ENCODE data around the gene PPP2CA.
"Not testable (repeated sequence)": the region's sequence is repeated elsewhere in the genome, so short reads cannot be mapped to it uniquely, and the experiment has no call there.

Gene PPP2CA

DNA sequence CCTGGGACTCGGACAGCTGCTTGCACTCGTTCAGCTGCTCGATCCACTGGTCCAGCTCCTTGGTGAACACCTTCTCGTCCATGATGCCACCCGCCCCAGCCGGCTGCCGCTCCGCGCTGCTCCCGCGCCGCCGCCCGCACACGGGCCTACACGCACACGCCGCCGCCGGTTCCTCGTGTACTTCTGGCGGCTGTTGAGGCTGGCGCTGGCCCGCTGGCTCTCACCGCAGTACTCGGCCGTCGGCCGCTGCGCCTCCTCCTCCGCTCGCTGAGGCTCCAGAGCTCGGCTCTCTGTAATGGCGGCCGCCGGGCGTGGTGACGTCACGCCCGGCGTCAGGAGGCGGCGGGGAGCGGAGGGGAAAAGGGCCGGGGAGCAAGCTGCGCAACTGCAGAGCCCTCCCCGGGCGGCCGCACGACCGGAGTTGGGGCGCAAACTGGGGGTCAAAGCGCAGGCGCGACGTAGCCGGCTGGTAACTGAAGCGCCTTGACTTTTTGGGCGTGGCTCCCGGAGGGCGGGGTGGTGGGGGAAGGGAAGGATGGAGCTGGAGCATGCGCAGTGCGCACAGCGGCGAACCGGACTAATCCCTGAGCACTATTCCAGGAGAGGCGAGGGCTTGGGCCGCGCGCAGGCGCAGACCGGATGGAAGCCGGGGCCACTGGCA is at the start of gene PPP2CA:
Gene PPP2CA, minus strand, starts transcription at position 294 of the 661 bp plus-strand sequence. Its CDS starts 212 bp downstream, at position 82.
- DNase-seq: peak; percentile 97

DNA sequence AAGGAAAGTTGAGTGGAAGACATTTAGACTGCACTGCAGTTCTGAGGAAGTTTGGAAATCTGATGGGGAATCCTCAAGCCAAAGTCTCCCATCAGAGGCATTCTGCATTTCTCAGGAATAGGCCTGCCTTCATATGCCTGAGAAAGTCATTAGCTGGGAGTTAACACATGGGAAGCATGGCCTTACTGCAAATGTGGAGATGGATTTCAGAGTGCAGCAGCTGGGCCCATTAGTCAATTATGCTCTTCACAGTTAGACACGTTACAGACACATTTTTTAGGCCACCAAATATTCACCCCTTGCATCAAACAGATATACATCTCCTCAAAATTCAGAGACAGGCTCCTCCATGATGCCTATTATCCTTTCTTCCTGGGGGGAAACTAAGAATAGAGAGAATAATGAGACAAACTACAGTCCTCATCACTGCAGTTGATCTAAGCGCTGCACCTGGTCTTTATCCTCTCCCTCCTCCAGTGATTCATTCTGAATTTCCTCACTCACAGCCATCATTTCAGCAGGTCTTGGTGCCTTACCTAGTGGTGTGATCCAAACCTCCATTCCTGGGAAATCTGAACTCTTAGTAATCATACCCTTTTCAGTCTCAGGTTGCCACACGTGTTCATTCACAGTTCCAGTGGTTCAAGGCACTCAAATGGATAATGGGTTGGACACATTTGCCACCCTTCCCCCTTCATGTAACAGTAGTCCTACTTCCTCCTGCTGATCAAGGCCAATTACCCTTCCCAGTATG is 47.9 kb upstream of the PPP2CA start:
- DNase-seq: no peak

DNA sequence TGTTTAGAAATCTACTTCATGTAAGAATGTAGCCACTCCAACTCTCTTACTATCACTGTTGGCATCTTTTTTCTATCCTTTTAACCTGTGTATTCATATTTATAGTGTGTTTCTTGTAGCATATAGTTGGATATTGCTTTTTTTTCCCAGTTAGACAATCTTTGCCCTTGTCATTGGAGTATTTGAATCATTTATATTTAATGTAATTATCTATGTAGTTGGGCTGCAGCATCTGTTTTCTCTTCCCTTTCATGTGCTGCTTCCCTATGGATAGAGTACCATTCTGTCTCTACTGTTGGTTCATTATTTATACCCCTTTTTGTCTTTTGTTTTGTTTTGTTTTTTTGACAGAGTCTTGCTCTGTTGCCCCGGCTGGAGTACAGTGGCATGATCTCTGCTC is 45.2 kb upstream of the PPP2CA start:
- no peak for DNase-seq

DNA sequence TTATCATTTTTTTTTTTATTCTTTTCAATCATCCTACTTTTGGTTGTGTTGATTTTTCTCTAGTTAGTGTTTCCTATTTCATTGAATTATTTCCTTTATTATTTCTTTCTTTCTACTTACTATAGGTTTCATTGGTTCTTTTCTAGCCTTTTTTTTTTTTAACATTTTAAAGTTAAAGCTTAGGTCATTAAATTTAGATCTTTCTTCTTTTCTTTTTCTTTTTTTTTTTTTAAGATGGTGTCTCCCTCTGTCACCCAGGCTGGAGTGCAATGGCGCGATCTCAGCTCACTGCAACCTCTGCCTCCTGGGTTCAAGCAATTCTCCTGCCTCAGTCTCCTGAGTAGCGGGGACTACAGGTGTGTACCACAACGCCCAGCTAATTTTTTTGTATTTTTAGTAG is 43.0 kb upstream of the PPP2CA start:
- no peak for DNase-seq

DNA sequence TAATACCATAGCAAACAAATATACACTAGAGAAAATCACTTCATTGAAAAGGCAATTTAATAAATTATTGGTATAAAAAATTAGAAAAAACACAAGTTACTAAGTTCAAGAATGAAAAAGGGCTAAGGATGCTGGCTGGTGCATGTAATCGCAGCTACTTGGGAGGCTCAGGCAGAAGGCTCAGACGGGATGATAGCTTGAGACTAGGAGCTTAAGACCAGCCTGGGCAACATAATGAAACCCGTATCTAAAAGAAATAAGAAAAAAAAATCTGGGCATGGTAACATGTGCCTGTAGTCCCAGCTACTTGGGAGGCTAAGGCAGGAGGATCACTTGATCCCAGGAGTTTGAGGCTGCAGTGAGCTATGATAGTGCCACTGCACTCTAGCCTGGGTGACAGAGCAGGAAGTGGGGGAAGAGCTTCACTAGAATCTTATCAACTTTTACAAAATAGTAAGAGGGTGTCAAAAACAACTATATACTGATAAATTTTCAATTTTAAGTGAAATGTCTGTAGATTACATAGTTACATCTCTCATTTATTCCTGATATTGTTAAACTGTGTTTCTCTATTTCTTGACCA is 42.2 kb upstream of the PPP2CA start:
- DNase-seq: no peak

DNA sequence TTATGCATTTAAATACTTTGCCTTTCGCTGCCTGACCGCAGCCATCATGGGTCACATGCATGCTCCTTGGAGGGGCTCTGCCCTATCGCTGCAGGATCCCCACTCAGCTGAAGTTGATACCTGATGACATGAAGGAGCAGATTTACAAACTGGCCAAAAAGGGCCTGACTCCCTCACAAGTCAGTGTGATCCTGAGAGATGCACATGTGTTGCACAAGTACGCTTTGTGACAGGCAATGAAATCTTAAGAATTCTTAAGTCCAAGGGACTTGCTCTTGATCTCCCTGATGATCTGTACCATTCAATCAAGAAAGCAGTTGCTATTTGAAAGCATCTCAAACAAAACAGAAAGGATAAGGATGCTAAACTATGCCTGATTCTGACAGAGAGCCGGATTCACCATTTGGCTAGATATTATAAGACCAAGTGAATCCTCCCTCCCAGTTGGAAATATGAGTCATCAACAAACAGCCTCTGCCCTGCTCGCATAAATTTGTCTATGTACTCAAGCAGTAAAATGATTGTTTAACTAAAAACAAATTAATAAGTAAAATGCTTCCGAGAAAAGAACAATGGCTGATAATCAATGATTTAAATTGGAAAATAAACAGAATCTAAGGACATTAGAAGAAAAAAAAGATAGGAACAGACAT is 41.6 kb upstream of the PPP2CA start:
- no peak for DNase-seq

DNA sequence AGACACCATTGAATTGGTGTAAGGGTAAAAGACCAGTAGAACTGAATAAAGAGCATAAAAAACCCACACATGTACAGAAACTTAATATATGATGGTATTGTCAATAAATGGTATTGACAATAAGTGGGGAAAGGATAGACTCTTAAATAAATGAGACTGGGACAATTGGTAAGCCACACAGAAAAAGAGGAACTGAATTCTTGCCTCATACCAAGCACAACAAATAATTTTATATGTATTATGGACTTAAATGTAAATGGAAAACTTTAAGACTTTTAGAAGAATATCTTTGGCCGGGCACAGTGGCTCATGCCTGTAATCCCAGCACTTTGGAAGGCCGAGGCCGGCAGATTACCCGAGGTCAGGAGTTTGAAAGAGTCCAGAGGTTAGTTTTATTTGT is 37.9 kb upstream of the PPP2CA start:
- peak; percentile 31 for DNase-seq

DNA sequence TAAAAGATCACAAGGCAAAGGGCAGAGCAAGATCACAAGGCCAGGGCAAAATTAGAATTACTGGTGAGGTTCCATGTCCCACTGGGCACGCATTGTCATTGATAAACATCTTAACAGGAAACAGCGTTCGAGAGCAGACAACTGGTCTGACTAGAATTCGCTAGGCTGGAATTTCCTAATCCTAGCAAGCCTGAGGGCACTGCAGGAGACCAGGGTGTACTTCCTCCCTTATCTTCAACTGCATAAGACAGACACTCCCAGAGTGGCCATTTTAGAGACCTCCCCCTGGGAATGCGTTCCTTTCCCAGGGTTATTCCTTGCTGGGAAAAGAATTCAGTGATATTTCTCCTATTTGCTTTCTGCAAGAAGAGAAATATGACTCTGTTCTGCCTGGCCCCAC is 36.8 kb upstream of the PPP2CA start:
- not testable (repeated sequence) for DNase-seq

DNA sequence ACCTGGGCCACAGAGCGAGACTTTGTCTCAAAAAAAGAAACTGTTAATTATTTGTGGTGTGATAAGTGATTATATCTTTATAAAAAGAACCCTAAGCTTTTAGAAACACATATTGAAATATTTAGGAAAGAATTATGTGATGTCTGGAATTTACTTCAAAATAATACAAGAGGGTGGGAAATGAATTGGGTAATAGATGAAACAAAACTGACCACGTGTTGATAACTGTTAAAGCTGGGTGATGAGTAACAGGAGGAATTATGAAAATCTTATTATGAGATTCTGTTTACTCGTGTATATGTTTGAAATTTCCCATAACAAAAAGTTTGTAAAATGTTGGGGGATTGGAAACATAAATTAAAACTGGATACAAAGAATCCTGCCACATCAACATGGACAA is 33.0 kb upstream of the PPP2CA start:
- DNase-seq: no peak

DNA sequence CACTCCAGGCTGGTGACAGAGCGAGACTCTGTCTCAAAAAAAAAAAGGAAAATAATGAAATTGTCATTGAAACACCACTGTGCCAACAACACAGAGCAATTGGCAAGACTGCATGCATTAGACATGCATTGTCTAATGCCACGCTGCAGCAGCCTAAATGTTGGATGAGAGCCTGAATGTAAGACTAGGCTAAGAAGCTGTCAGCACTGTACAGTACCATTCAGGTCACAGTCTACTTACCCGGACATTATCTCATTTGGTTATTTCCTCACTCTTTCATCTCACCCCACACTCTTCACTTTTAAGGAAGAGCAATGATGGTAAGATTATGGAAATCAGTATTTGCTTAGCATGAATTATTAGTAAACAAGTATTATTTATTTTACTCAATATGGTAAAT is 31.3 kb upstream of the PPP2CA start:
- no peak for DNase-seq

DNA sequence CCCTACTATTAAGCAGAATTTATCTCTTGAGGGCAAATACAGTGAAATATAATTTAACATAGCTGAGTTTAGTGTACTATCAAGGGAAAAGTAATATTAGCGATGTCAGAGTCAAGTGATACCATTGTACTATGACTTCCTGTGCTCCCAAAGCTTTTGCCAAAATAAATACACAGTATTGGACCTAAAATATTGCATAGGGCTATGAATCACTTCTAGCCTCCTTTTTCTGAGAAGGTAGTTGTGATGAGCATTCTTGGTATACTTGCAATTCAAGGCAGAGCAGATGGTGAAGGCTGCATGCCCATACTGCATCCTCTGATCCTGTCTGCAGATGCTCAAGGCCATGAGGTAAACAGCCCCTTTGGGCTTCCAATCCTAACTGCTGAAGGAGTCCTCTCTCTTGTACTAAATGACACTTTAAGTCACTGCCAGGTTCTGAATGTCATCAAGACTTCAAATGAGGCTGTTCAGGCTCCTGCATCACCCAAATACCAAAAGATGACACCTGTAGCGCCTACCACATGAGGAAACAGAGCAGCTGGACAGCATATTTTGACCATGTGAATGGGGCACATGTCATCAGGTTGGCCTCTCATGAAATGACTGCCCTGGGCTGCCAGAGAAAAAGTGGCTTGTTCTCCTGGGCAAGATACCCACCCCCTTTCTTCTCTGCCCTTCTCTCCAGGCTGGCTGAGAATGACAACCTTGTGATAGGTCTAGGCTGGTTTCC is 29.7 kb upstream of the PPP2CA start:
- DNase-seq: no peak

DNA sequence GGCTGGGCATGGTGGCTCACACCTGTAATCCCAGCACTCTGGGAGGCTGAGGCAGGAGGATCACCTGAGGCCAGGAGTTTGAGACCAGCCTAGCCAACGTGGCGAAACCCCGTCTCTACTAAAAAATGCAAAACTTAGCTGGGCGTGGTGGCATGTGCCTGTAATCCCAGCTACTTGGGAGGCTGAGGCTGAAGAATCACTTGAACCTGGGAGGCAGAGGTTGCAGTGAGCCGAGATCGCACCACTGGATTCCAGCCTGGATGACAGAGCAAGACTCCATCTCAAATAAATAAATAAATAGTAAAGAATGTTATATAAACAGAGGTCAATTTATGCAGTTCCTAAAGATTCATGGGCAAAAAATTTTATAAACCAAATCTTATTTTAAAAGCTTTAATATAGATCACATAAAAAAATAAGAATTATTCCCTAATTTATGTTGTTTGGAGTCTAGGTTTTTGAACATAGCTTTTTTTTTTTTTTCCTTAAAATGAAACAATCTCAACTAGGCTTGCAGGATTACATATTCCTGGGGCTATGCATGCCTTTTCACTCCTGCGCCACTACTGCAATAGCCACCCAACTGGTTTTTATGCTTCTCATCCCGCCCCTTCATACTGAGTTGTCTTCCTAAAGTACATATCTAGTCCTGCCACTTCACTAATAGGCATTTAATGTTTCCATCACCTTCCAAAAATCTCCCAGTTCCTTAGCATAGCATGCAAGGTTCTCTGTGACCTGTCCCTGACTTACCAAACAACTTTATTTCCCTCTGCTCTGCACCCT is 27.7 kb upstream of the PPP2CA start:
- DNase-seq: not testable (repeated sequence)

DNA sequence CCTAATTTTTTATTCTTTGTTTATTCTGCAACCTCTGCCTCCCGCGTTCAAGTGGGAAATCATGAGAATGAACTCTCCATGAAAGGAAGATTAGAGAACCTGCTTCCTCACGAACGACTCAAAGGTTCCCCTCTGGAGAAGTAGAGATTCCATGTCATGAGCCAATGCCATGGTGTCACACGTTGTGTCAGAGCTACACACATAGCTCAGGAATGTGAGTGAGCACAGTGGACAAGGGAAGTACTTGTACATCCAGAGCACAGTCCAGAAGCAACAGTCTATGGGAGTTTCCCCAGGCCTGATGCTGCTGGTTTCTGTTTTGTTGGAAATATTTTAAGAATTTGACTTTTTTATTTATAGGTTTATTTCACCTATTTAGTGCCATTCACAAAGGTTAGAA is 26.8 kb upstream of the PPP2CA start:
- no peak for DNase-seq

DNA sequence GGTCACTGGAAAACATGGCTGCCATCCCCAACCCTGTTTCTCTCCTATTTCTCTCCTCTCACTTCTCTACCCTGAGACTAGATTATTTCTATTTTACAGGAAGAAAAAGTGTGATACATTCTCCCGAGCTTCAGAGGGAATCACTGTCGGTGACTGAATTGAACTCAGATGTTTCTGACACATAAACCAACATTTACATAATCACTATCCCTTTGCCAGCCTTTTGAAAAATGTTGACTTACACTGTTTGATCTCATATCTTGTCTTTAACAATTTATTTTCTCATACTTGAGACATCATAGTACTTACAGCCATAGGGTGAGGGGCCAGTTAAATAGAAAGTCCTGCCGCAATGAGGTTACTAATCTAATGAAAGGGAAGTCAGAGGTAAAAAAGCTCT is 25.1 kb upstream of the PPP2CA start:
- no peak for DNase-seq

DNA sequence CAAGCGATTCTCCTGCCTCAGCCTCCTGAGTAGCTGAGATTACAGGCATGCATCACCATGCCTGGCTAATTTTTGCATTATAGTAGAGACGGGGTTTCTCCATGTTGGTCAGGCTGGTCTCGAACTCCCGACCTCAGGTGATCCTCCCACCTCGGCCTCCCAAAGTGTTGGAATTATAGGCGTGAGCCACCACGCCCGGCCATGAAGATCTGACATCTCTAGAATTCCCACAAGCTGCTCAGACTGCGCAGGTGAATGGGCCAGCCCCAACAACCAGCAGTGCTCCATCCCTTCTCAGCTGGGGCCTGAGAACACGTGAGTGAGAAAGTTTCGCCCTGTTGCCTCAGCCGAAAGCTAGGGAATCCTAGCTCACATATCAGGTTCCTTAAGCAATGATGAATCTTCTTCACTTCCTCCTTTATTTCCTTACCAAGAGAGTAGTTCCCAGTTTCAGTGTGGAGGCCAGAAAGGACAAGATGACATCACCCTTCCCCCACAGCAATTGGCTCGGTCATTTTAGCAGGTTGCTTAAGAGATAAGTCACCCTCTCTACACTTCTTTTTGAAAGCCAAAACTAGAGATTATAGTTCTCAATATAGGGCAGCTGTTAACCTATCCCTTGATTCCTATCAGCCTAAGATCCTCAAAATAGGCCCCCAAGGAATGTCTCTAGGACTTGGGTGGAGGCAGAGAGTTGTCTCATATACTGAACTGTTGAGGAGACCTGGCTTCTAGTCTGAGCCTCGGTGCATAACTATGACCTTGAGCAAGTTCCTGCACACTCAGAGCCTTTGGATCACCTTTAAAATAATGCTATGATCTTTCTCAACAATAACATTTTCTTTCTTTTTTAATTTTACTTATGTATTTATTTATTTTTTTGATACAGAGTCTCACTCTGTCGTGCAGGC is 23.9 kb upstream of the PPP2CA start:
- peak; percentile 98 for DNase-seq

DNA sequence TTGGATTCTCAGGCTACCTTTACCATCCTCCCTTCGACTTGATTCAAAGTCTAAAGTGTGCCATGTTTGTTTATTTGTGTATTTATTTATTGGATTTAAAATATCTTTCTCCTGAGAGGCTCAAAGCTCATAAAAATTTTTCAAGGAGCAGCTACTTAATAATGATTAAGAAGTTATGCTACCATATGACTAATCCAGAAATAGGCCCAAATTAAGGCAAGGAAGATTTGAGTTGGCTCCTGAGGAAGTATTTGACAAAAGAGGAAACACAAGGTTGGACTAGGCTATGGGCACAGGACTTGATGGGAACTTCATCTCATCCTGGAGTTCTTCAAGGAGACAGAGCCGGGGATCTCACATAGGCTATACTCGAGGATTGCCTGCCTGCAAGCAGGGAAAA is 22.4 kb upstream of the PPP2CA start:
- no peak for DNase-seq

DNA sequence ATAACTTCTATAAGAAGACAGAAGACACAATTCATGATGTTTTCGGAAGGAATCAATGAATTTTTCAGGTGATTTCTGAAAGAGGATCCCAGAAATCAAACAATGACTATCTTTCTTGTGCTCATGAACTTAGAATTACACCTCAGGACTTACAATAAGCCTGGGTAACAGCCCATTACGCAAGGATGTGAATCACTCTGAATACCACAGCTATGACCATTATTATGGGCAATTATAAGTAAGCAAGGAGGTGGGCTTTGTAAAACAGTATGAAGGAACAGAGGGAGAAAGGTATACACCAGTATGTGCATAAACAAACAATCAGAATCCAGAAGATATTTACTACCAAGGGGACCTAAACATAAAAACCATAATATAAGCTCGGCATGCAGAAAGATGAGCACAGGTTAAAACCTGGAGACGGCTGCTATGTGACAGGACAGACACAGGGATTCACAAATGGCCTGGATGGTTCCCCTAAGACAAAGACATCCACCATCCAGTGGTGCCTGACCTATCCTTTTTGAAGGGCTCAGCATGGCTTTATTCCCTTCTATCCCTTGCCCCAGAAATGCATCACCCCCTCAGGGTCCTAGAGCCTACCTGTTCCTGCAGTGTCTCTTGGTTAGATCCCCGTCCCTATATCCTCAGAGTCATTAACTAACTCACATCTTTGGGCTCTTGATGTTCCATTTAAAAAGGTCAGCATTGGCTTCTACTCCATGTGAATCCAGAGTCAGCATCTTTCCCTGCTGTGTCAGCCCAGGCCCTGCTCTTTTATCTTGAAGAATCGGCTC is 21.8 kb upstream of the PPP2CA start:
- peak; percentile 51 for DNase-seq

DNA sequence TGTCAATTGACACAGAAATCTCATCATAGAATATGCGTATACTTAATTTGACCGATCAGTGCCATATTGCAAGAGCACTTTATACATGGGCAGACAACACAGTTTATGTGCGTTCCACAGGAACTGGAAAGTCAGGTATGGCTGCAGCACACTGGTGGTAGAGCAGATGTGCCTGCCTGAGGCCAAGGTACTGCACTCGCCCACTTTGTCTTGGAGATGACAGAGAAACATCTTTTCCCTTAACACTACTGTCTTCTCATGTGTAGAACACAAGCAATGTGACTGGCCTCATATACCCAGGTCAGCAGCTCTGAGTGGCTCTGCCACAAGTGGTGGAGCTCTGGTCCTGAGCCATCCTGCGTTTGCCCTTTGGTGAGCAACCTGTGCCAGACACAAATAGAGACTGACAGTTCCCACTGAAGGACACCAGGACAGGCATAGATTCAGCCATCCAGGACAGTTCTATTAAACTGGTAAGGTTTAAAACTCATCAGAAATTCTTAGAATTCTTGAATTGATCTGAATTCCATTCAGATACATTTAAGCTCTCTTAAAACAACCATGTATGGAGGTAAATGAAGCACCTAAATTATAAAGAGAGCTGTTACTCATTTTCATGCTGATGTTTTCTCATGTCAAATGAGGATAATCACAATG is 21.0 kb upstream of the PPP2CA start:
- no peak for DNase-seq

DNA sequence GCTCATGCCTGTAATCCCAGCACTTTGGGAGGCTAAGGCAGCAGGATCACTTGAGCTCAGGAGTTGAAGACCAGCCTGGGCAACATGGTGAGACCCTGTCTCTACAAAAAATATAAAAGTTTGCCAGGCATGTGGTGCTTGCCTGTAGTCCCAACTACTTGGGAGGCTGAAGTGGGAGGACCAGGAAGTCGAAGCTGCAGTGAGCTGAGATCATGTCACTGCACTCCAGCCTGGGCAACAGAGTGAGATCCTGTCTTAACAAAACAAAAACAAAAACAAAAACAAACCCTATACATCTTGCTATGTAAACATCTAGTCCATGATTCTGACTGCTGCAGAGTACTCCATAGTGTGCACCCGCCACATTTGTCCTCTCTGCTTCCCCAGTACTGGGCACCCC is 19.8 kb upstream of the PPP2CA start:
- DNase-seq: no peak

Data from OCI-M1 (cell line).